ENCODE measurements around the gene TCF12. TPM values are rescaled to one million over a fixed set of nuclear protein-coding genes. Genes with fewer than 3 reads are reported as not detected.

The TCF12 gene
- total RNA-seq, 1 experiment from 2014 or later, result 76.7 TPM

- peaks cover 8% of the 10 kb centered on the region for H3K79me1 ChIP-seq (ENCODE audit: insufficient read depth, low read depth, low read length, poor library complexity, severe bottlenecking)
- Mint-ChIP-seq H3K4me3 (no peak overlapping the region), H3K36me3 (ENCODE audit: insufficient read depth in 1 of 3, low read depth in 3 of 3) (0 out of 7 replicates have a peak, but pooled peaks cover 0 to 1% (median 0%) of the 10 kb centered on the region in 3 experiments), H3K27ac (no peak overlapping the region; a peak in 2 of 7 replicates), H3K4me1 (peaks cover 42 to 46% of the 10 kb centered on the region in 2 experiments), H3K27me3 (ENCODE audit: low read depth) (no peaks in the 10 kb centered on the region), H3K9me3 (no peaks in the 10 kb centered on the region)
- no peaks in the 10 kb centered on the region for H4K20me1 ChIP-seq (ENCODE audit: control insufficient read depth, insufficient read depth, insufficient read length)
- no peak overlapping the region for H2BK15ac ChIP-seq (ENCODE audit: low read depth, low read length)
- no peak overlapping the region for H2BK12ac ChIP-seq (ENCODE audit: insufficient read length, low read depth, low read length)
- no peak overlapping the region for H4K5ac ChIP-seq (ENCODE audit: insufficient read length, low read depth, low read length)
- WGBS (ENCODE audit: extremely low coverage, insufficient read length, low lambda C conversion rate), result no CpG with 5 or more reads among the region's 2 CpGs
- no peaks in the 10 kb centered on the region for H3K9me3 ChIP-seq (ENCODE audit: control insufficient read depth, low read depth, low read length)
- peaks cover 6% of the 10 kb centered on the region; the same call in 1 of the 2 replicates for H3K4me1 ChIP-seq (ENCODE audit: insufficient read depth, low read length)
- no peaks in the 10 kb centered on the region for H3K79me2 ChIP-seq (ENCODE audit: insufficient read depth, low read length)
- no peak overlapping the region for H2AK5ac ChIP-seq (ENCODE audit: insufficient read length, low read length)
- H2BK120ac ChIP-seq (ENCODE audit: low read depth, low read length, poor library complexity, severe bottlenecking), result no peak overlapping the region
- H3K27ac ChIP-seq (ENCODE audit: insufficient read length, low read depth, low read length), result no peak overlapping the region
- H3K56ac ChIP-seq (ENCODE audit: insufficient read length, low read depth, low read length), result no peak overlapping the region
- no peak overlapping the region for H2BK20ac ChIP-seq (ENCODE audit: low read depth, low read length, poor library complexity, severe bottlenecking)
- H3K9ac ChIP-seq (ENCODE audit: extremely low read depth, insufficient read length, low read length), result no peak overlapping the region
- H3K27me3 ChIP-seq (ENCODE audit: insufficient read depth, low read length), result no peaks in the 10 kb centered on the region
- H2AFZ ChIP-seq (ENCODE audit: low read length), result no peak overlapping the region
- H3K4me2 ChIP-seq (ENCODE audit: insufficient read depth, insufficient read length, low read length), result no peak overlapping the region
- H3K23me2 ChIP-seq (ENCODE audit: insufficient read length, low read depth, low read length, poor library complexity, severe bottlenecking), result no peaks in the 10 kb centered on the region
- H2BK5ac ChIP-seq (ENCODE audit: insufficient read length, low read length), result no peak overlapping the region
- no peak overlapping the region for H4K91ac ChIP-seq (ENCODE audit: insufficient read length, low read depth, low read length)
- no peak overlapping the region for H3K18ac ChIP-seq (ENCODE audit: insufficient read length, low read depth, low read length)
- H3K4ac ChIP-seq (ENCODE audit: low read depth, low read length), result no peak overlapping the region
- no peak overlapping the region for H4K8ac ChIP-seq (replicated peaks; ENCODE audit: insufficient read length, low read depth, low read length)
- no peak overlapping the region for H3T11ph ChIP-seq (ENCODE audit: low read length)
- no peak for TF ChIP-seq CTCF (conservative IDR thresholded peaks at IDR 0.05)
- no peak overlapping the region for H3K14ac ChIP-seq (ENCODE audit: insufficient read depth, low read length)
- no peak for DNase-seq
- no peak overlapping the region for H3K23ac ChIP-seq (ENCODE audit: insufficient read length, low read depth, low read length)
Measured at GRCh38 chr15:57069423-57069822, 151.0 kb downstream of the TCF12 start.

Measured in H9 (cell line).